WI38 (cell line): ENCODE results near the gene PIP5K1C.

Experiments
- H3K4me3 ChIP-seq: 2 replicates; pipeline ENCODE4 v1.5.1; 2011; ENCODE audit warnings: low read depth, mild to moderate bottlenecking, control low read depth, low read length
- CTCF ChIP-seq: IDR thresholded peaks from 2 replicates; pipeline ENCODE4 v1.5.1; 2012; ENCODE audit warnings: low read depth, mild to moderate bottlenecking, control low read depth, low read length

The PIP5K1C gene

GRCh38 chr19:3721131-3721886 is 21.0 kb upstream of the PIP5K1C start:
- no peak for TF ChIP-seq CTCF
- no peak overlapping the region for H3K4me3 ChIP-seq

DNA sequence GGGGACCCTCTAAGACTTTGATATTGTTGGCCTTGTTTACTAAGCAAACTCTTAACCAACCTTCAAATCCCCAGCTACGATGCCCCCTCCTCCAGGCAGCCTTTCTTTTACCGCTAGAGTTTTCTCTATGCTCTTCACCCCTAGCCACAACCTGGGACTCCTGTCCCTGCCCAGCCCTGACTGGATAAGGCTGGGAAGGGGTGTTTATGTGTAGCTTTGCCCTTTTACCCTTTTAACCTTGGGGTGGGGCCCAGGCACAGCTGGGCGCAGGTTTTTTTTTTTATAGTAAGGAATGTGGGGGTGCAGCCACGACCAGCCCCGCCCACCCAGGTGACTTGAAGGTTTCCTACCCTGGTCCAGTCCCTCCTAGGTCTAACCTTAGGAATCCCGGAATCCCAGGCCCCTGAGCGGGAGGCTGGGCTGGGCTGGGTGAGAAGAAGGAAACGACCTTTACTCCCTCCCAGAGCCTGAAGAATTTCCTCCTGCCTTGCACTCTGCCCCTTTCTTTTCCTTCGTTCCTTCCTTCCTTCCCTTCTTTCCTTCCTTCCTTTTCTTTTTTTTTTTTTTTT is 20.2 kb upstream of the PIP5K1C start:
- H3K4me3 ChIP-seq, result no peak overlapping the region

DNA sequence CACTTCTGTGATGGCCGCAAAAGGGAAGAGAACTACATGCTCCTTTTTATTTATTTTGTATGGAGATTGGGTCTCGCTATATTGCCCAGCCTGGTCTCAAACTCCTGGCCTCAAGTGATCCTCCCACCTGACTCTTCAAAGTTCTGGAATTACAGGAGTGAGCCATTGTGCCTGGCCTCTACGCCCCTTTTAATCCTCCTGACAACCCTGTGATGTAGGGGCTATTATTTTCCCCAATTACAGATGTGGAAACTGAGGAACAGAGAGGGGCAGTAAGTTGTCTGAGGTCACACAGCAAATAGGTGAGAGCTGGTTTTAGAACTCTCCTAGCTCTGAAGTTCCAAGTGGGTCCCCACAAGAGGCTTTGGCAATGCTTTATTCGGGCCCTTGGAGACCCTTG is 19.6 kb upstream of the PIP5K1C start:
- no peak for TF ChIP-seq CTCF
- no peak overlapping the region for H3K4me3 ChIP-seq

More for the DNA sequence above, 20.2 kb upstream of the PIP5K1C start:
- TF ChIP-seq CTCF, result no peak

- H3K4me3 ChIP-seq, result no peak overlapping the region
- TF ChIP-seq CTCF, result no peak
These were observed 15.9 kb upstream of the PIP5K1C start for GRCh38 chr19:3716147-3716668.

- H3K4me3 ChIP-seq, result no peak overlapping the region
- no peak for TF ChIP-seq CTCF
These were observed 12.7 kb upstream of the PIP5K1C start for GRCh38 chr19:3712663-3713611.

DNA sequence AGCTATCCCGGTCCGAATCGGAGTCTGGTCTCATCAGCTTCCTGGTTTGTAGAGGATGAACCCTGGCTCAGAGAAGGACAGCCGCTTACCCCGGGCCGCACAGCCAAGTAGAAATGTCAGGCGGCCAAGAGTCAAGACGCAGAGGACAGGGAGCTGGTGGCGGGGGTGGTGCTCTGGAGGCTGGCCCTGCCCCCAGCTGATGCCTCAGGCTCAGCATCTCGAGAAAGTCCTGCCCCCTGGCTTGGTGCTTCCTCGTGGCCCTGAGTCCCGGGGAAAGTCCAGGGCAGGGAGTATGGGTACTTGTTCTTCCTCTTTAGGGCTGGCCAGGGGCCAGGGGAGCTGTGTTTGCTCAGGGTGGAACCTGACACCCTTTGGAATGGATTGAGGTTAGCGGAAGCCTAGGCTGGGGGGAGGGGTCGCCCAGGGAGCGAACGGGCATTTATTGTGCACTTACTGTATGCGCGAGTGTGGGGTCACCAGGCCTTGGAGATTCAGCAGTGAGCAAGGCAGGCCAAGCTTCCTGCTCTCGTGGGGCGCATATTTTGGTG is 10.1 kb upstream of the PIP5K1C start:
- TF ChIP-seq CTCF, result no peak
- H3K4me3 ChIP-seq, result no peak overlapping the region
